ENCODE data around the gene TMEM243. TPM values are rescaled to one million over a fixed set of nuclear protein-coding genes. Genes with fewer than 3 reads are reported as not detected.

The TMEM243 gene
- total and polyA plus RNA-seq, 2 of the 13 experiments (the other 11 are each of a cell fraction or from before 2014, with no cell fraction given): 25.1 to 31.2 TPM

GRCh38 chr7:87231258-87231657 is 11.7 kb upstream of the TMEM243 start:
- WGBS (ENCODE audit: low lambda C conversion rate): 96% methylated on average over 2 of the region's 7 CpGs
- Histone ChIP-seq H3K4me1 (ENCODE audit: insufficient read depth, low read length) (no peaks in the 10 kb centered on the region), H3K9me3 (ENCODE audit: low read length) (no peaks in the 10 kb centered on the region), H3K4me3 (replicated peaks in 1 of 3; ENCODE audit: insufficient read depth in 1 of 3, low read depth in 2 of 3, low read length in 3 of 3) (no peak overlapping the region), H4K20me1 (ENCODE audit: insufficient read depth, low read length) (no peaks in the 10 kb centered on the region), H3K36me3 (replicated peaks in 1 of 2; ENCODE audit: control insufficient read depth in 1 of 2, insufficient read depth in 2 of 2, low read length in 2 of 2) (no peaks in the 10 kb centered on the region), H2AFZ (ENCODE audit: low read length) (no peak overlapping the region), H3K79me2 (ENCODE audit: insufficient read depth, low read length) (no peaks in the 10 kb centered on the region), H3K4me2 (ENCODE audit: low read depth, low read length) (no peak overlapping the region), H3K9ac (ENCODE audit: insufficient read depth, low read depth, low read length) (no peak overlapping the region), H3K27me3 (ENCODE audit: control insufficient read depth in 1 of 2, insufficient read depth in 2 of 2, low read length in 2 of 2) (peaks cover 0 to 20% of the 10 kb centered on the region in 2 experiments; a peak in 1 of 5 replicates), H3K27ac (ENCODE audit: extremely low read length, insufficient read depth, low read length) (no peak overlapping the region)
- no peak for DNase-seq (ENCODE audit: low spot score)
- ChIA-PET POLR2A (no interaction called here), CTCF (ENCODE audit: low intra/inter-chr PET ratio, low total read pairs) (no interaction called here)
- in situ Hi-C loops (cut with HindIII; ENCODE audit: extremely low pct_ligation_motif_present, low pct_unique_long_range_greater_than_20kb) (no loop called here), intact Hi-C loops (cut with micrococcal nuclease; ENCODE audit: unreplicated experiment) (no loop called here)
- ATAC-seq: no peak
- BruUV-seq (replicated peaks): no TSS peak
- TF ChIP-seq ZNF672 (CRISPR knock-in tag; IDR thresholded peaks at IDR 0.05): no peak
- TF ChIP-seq ZNF484 (CRISPR knock-in tag; IDR thresholded peaks at IDR 0.05; ENCODE audit: borderline replicate concordance, low read depth): no peak
- no peak for FAIRE-seq

GRCh38 chr7:87226495-87226894 is 7.0 kb upstream of the TMEM243 start:
- ATAC-seq (no peak), DNase-seq (ENCODE audit: low spot score) (no peak), FAIRE-seq (no peak)
- H3K4me1 ChIP-seq (ENCODE audit: insufficient read depth, low read length): peaks cover under 1% of the 10 kb centered on the region
- in situ Hi-C loops (cut with HindIII; ENCODE audit: extremely low pct_ligation_motif_present, low pct_unique_long_range_greater_than_20kb) (no loop called here), intact Hi-C loops (cut with micrococcal nuclease; ENCODE audit: unreplicated experiment) (no loop called here)
- H2AFZ ChIP-seq (ENCODE audit: low read length): no peak overlapping the region
- no peaks in the 10 kb centered on the region for H3K36me3 ChIP-seq (replicated peaks in 1 of 2; ENCODE audit: control insufficient read depth in 1 of 2, insufficient read depth in 2 of 2, low read length in 2 of 2)
- no peaks in the 10 kb centered on the region for H3K9me3 ChIP-seq (ENCODE audit: low read length)
- no peaks in the 10 kb centered on the region for H3K79me2 ChIP-seq (ENCODE audit: insufficient read depth, low read length)
- 6% methylated on average over 3 of the region's 3 CpGs for WGBS (ENCODE audit: low lambda C conversion rate)
- H3K27ac ChIP-seq (ENCODE audit: extremely low read length, insufficient read depth, low read length): no peak overlapping the region
- no peak overlapping the region for H3K4me3 ChIP-seq (replicated peaks in 1 of 3; ENCODE audit: insufficient read depth in 1 of 3, low read depth in 2 of 3, low read length in 3 of 3)
- ChIA-PET CTCF (ENCODE audit: low intra/inter-chr PET ratio, low total read pairs) (no interaction called here), POLR2A (no interaction called here)
- peaks cover 0 to 31% of the 10 kb centered on the region in 2 experiments; a peak in 2 of 5 replicates for H3K27me3 ChIP-seq (ENCODE audit: control insufficient read depth in 1 of 2, insufficient read depth in 2 of 2, low read length in 2 of 2)
- H4K20me1 ChIP-seq (ENCODE audit: insufficient read depth, low read length): no peaks in the 10 kb centered on the region
- H3K9ac ChIP-seq (ENCODE audit: insufficient read depth, low read depth, low read length): no peak overlapping the region
- BruUV-seq (replicated peaks): no TSS peak
- H3K4me2 ChIP-seq (ENCODE audit: low read depth, low read length): no peak overlapping the region
- no peak for TF ChIP-seq ZZZ3 (CRISPR knock-in tag; IDR thresholded peaks at IDR 0.05; ENCODE audit: borderline replicate concordance)
- TF ChIP-seq ZNF280B (CRISPR knock-in tag; IDR thresholded peaks at IDR 0.05; ENCODE audit: borderline replicate concordance): no peak
- TF ChIP-seq STAT5B (CRISPR knock-in tag; IDR thresholded peaks at IDR 0.05): no peak
- no peak for TF ChIP-seq ZNF704 (CRISPR knock-in tag; IDR thresholded peaks at IDR 0.05; ENCODE audit: borderline replicate concordance)
- no peak for TF ChIP-seq HES4 (CRISPR knock-in tag; IDR thresholded peaks at IDR 0.05; ENCODE audit: borderline replicate concordance)
- no peak for TF ChIP-seq ATF4 (CRISPR knock-in tag; IDR thresholded peaks at IDR 0.05)
- no peak for TF ChIP-seq ZFP36L1 (CRISPR knock-in tag; IDR thresholded peaks at IDR 0.05)
- no peak for TF ChIP-seq JARID2 (CRISPR knock-in tag; IDR thresholded peaks at IDR 0.05; ENCODE audit: insufficient replicate concordance)
- no peak for TF ChIP-seq KLF12 (CRISPR knock-in tag; IDR thresholded peaks at IDR 0.05; ENCODE audit: borderline replicate concordance)
- TF ChIP-seq ZNF101 (CRISPR knock-in tag; IDR thresholded peaks at IDR 0.05; ENCODE audit: borderline replicate concordance, low read depth): no peak
